Fibroblast of lung (primary cell): ENCODE measurements around the gene PITPNB.

Experiments
- CTCF ChIP-seq, 2 donors: IDR thresholded peaks in 1 of 2; conservative IDR thresholded peaks in 1 of 2; 1 replicate in 1 of 2; 2 replicates in 1 of 2; pipeline ENCODE4 v1.5.1; 2011 to 2012; ENCODE audit warnings: low read length in 2 of 2, control low read depth in 1 of 2, inconsistent platforms in 1 of 2, low read depth in 1 of 2, mild to moderate bottlenecking in 1 of 2
- EZH2 ChIP-seq: IDR thresholded peaks from 2 replicates; pipeline ENCODE4 v1.5.1; 2012; ENCODE audit warnings: low read length, control low read depth, mild to moderate bottlenecking; ENCODE audit errors: missing control alignments

- no peak for TF ChIP-seq CTCF (conservative IDR thresholded peaks at IDR 0.05 in 1 of 2, IDR thresholded peaks at IDR 0.05 in 1 of 2; ENCODE audit: low read depth in 1 of 2, low read length in 2 of 2)
- TF ChIP-seq EZH2 = no peak
Measured at GRCh38 chr22:27844656-27845591, 74.1 kb downstream of the PITPNB start.
